ENCODE results near the gene MS4A7. TPM values are rescaled to one million over a fixed set of nuclear protein-coding genes. Genes with fewer than 3 reads are reported as not detected.
A peak's percentile ranks its signal among the peaks of the same experiment; 100 is the strongest.
"Not testable (repeated sequence)": the region's sequence is repeated elsewhere in the genome, so short reads cannot be mapped to it uniquely, and the experiment has no call there.

Gene MS4A7, protein sequence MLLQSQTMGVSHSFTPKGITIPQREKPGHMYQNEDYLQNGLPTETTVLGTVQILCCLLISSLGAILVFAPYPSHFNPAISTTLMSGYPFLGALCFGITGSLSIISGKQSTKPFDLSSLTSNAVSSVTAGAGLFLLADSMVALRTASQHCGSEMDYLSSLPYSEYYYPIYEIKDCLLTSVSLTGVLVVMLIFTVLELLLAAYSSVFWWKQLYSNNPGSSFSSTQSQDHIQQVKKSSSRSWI
- total RNA-seq: not detected in 2 replicates

DNA sequence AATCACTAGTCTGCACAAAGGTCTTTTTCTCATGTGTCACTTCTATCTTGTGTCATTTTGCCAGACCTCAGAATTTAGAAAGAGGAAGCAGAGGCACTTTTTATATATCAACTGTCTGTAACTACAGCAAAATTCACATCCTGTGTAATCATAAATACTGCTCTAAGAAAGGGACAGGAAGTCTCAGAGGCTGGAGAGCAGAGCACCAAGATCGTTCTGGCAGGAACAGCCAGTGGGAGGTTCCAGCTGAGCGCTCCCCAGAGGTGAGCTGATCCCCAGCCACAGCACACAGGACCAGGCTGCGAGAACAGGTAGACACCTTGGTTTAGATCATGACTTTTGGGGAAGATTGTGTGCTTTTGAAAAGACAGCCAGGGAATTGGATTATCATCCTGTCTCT, at the start of gene MS4A7:
Gene MS4A7, plus strand, starts transcription at position 179 of the 400 bp plus-strand sequence. CDS start 4,610 bp downstream, outside the sequence.
- no peak for DNase-seq (ENCODE audit: low read depth)

DNA sequence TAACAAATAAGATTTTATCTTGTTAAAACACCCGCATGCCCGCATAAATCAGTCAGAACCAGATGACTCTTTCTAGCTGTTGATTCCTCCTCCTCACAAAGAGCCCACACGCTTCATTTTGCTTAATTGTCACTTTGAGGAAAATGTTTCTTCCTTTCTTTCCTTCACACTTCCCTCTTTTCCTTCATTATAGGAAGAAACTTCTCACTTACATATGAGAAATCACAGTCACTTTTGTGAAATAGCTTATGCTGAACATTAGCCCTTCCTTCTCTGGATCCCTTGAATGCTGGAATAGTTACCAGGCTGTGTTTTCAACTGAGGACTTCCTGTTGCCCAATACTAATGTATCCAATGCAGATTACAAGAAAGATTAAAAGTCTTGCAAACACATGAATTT, 45.5 kb upstream of the MS4A7 start:
- no peak for DNase-seq (ENCODE audit: low read depth)

DNA sequence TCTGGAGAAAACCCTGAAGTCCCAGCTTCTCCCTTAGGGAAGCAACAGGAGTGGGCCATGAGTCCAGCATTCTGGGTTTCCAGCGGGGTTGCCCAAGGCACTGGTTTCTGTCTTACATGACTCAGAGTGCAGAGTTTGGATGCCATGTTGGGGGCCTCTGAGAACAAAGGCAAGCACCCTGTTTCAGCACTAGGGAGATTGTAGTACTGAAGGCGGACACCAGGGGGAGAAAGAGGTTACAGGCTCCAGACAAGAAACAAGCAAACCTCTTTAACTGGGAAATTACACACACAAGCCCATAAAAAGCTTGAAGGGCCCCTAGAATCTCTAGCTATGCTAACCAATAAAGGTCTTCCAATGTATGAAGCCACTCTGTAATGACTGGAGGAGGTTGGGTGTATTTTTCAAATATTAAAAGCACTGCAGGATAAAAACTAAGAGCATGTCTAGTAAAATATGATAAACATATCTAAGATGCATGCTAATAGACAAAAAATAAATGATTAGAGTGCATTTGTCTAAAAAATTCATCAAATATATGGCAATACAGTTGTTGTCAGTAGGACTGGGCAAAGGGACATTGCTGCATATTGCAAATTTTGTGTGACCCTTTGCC, 44.2 kb upstream of the MS4A7 start:
- DNase-seq (ENCODE audit: low read depth): peak; percentile 36

DNA sequence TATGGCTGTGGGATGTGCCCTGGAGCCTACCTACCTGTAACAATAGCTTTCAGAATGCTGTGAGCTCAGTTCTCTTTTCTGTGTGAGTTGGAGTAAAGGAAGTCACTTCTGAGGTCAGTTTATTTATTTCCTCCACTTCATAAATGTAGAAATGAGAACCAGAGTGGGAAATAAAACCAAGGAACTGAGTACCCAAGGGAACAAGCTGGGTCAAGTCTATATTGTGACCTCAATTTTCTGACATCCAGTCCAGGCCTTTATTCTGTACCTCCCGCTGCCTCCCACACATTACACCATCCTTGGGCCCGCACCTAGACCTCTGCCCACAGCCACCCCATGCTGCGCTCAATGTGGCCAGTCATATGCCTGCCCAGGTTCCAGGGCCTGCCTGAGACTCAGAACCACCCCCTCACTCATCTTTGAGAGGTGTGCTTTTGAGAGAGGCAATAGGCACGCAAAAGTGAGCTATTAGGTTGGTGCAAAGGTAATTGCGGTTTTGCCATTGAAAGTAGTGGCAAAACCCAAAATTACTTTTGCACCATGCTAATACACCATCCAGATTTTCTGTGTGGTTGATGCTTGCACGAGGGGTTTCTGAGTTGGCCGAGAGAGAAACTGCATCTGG, 41.5 kb upstream of the MS4A7 start:
- no peak for DNase-seq (ENCODE audit: low read depth)

DNA sequence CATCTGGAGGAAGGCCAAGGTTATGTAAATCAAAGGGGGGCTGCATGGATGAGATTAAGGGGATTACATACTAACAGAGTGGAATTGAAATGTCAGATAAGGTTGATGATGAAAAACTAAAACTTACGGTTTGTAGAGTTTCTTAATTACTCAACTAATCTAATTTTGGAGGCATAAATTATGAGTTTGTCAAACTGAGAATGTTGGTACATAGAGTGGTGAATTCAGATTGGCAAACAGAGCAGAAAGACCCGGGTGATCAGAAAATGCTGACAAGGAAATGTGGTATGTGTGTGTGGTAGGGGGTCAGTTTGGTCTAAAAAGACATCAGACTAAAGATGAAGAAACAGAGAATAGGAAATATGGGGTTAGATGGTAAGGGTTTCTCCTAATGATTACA, 40.3 kb upstream of the MS4A7 start:
- DNase-seq (ENCODE audit: low read depth): no peak

DNA sequence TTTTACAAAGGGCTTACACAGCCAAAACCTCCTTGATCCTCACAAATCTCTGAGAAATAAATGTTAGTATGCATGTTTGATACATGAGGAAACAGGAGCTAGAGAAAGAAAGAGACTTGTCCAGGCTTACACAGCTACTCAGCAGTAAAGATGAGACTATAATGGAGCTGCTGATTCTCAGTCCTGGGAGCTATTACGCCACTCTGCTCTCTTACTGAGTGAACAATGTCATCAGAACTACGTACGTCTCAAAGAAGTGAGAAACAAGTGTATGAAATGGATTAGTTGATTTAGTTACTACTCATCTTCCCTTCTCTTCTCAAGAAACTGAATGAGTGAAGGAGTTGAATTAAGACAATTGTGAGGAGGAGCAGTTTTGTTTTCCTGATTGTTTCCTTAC, 39.0 kb upstream of the MS4A7 start:
- DNase-seq (ENCODE audit: low read depth): no peak

DNA sequence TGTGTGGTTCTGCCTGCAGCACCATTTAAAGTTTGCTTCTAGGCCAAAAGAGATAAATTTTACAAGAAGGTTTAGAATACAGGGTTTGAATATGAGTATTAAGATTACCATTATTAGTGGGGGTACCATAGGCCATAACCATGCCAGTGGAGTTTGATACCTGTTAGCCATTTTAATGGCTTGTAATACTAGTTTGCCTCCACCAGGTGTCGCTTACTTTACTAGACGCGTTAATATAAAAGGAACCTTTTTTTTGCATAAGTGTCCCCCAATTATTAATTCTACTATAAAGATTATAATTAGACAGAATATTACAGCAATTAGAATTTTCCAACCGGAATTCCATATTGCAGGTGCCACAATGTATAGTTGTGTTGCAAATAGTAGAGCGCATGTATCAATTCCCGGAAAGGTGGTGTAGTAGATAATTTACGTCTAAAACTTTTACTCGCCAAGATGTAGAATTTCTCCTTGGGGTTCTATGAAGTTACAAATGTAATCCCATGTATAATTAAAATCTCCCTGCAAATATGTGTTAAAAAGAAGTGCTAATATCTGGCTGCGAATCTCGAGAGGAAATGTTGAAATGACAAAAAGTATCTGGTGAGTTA, 35.1 kb upstream of the MS4A7 start:
- peak; percentile 3 for DNase-seq (ENCODE audit: low read depth)

DNA sequence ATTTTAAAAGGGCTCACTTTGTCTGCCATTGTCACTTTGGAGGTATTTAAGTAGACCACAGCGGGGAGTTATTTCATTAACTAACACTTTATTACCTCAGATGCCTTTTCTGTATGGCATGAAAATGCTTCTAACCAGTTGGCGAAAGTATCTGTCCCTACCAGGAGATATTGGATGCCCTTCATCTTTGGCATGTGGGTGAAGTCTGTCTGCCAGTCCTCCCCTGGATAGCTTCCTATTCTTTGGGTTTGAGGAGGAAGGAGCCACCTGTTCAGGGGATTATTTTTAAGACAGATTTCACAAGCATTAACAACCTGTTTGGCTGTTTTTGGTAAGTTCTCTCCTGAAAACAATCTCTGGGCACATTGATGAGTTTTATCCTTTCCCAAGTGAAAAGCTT, 34.2 kb upstream of the MS4A7 start:
- no peak for DNase-seq (ENCODE audit: low read depth)

DNA sequence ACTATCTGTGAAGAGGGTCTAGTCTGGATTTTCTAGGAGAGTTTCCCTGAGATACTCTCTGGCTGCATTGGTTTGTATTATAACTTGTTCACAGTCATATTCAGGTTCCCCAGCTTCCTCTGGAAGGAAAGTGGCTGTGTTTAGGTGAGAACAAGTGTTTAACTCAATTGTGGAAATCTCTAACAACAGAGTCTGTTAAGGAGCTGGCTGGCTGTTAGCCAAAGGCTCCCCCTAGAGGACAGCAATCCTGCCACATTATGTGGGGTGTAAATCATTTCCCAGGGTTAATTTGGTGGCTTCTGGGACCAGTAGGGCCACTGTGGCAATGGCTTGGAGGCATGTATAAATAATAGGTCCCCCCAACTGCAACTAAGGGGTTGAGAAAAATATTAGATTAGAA, 32.8 kb upstream of the MS4A7 start:
- DNase-seq (ENCODE audit: low read depth): no peak

DNA sequence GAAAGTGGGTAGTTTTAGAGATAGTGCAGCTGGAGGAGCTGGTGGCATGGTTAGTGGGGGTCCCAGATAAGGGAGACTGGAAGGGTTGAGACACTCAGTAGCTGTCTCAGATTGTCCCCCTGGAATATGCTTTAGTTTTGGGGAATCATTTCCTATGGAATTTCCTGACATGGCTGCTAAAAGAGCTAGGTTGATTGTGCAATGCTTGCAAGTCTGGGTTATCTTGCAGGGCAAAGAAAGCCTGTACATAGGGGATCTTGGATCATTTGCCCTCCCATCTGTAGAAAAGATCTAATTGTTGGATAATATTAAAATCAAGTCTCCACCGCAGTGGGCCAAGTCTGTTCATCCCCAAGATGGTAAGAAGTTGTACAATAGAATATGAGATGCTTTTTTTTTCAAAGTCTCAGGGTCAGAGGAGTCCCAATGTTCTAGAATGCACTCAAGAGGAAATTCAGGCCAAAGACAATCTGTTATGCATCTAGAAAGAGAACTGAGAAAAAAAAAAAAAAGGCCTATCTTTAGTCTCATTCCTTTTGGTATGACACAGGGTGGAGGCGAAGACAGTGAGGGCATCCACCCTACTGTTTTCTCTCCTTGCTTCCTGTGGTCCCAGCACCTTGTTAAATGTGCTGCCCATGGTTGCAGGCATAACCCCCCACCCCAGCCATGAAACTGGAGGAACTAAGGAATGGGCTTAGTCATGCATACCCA, 31.1 kb upstream of the MS4A7 start:
- no peak for DNase-seq (ENCODE audit: low read depth)

DNA sequence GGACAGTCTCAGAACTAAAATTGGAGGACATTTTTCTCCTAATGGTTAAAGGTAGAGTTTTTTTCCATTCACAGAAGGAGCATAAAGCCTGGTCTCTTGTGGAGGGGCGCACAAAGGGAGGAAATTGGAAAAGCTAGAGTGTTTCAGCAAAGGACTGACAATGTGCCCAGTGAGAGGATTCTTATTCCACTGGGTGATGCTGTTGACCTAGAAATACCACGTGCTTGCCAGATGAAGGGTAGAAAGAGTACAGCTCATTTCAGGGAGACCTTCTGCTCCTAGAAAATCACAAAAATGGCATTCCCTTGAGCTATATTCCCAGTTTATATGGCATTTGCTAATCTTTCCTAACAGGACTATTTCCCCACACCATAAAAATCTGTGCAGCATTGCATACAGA, 30.2 kb upstream of the MS4A7 start:
- DNase-seq (ENCODE audit: low read depth): no peak

DNA sequence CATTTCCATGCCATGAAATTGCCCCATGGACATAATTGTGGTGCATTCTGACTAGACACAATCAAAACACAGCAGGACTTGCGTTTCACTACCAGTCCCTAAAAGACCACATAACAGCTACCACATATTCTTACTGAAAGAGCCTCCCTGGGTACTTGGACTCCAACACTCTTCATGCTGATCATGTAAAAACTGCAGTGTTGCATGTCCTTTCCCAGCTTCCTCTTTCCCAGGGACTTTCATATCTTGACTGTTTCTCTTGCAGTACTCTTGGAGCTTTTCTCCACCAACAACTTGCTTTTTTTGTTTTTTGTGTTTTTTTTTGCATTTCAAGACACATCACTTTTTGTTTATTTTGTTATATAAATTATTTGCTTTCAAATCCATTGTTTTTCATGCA, 28.3 kb upstream of the MS4A7 start:
- DNase-seq (ENCODE audit: low read depth): no peak

DNA sequence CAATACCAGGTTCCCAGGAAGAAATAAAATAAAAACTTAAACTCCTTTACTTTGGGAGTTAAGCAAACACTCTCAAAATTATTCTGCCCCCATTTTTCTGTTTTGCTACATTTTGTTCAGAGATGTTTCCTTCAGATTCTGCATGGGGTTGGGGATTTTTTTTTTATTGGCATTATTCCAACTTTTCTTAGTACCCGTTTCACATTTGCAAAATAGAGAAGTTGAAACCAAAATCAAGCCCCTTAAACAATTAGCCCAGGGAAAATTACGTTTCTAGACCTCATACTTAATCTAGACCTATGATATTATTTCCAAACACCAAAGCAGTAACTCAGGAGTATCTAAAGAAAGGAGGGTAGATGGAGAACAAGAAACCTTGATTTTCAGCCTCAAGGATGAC, 20.6 kb upstream of the MS4A7 start:
- no peak for DNase-seq (ENCODE audit: low read depth)

DNA sequence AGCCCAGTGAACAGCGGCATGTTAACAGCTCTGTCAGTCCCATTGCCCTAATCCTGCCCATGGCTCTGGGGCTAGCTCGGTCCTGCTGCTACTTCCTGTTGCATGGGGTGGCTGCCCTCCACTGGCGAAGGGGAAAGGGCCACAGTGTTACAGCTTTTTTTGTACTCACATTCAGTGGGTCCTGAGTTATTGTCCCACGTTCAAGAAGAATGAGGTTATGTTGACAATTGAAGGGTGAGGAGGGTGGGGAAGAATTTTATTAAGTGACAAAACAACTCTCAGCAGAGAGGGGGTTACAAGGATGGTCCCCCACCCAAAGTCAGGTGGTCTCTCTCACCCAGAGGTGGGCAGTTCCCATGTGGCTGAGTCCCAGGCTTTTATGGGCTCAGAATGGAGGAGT, 17.7 kb upstream of the MS4A7 start:
- no peak for DNase-seq (ENCODE audit: low read depth)

DNA sequence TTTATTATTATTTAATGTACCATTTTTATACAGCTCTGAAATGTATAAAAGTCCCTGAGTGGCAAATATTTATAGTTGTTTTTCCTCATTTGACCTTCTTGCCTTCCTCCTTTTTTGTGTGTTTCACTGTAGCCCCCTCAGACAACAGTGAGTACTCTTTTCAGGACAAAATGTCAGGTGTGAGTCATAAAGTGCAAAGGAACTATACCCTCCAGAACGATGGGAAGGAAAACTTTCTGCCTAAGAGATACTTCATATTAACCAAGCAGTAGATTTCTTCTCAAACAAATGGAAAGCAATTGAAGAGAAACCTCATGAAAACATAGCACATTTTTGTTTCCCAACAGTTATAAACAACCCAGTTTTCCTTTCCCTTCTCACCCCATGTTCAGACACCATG, 16.1 kb upstream of the MS4A7 start:
- DNase-seq (ENCODE audit: low read depth): no peak

DNA sequence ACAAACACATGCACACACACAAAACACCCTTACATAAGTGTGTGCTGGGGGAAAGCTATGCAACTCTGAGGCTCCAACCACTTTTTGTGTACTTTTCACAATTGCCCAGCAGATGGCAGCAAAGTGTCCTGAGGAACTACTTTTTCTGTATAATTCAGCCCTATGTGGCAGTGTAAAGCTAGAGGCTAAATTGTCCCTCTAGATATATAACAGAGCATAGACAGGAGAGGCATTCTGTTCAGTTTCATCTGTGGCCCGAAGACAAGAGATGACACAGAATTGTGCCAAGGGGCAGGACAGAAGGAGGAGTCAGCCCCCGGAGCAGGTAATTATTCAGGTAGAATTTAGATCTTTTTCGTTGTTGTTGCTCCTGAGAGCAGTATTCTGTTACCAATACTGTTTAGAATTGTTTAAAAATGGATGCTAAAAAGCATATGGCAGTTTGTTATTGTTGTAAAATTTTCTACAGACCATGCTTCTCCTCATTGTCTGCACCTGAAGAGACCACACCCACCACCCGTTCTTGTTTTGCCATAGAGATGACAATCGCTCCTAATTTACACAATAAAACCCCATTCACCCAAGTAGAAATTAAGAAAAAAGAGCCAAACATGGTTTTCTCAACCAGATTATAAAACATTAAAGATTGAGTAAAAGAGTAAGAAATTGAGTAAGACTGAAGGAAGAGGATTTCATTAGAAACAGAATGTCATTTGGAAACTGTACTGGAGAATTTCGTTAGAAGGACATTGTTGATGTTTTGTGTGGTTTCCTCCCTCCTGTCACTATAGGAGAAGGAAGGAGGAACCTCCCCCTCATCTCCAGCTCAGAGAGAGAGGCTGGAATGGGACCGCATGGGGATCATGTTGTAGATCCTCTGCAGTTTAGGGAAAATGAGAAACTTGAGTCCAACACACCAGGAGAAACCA, 14.5 kb upstream of the MS4A7 start:
- DNase-seq (ENCODE audit: low read depth): peak; percentile 44

DNA sequence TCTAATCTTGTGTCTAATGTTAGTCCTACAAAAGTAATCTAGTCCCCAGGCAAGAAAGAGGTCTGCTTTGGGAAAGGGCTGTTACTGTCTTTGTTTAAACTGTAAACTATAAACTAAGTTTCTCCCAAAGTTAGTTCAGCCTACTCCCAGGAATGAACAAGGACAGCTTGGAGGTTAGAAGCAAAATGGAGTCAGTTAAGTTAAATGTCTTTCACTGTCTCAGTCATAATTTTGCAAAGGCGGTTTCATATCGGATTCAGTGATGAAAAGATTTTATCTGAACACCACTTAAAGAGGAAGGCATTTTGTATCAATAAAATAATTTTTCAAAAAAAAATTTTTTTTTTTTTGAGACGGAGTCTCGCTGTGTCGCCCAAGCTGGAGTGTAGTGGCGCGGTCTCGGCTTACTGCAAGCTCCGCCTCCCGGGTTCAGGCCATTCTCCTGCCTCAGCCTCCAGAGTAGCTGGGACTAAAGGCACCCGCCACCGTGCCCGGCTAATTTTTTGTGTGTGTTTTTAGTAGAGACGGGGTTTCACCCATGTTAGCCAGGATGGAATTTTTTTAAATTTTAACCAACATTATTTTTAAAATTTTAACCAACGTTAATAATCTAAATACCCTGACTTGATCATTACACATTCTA, 11.9 kb upstream of the MS4A7 start:
- not testable (repeated sequence) for DNase-seq (ENCODE audit: low read depth)

DNA sequence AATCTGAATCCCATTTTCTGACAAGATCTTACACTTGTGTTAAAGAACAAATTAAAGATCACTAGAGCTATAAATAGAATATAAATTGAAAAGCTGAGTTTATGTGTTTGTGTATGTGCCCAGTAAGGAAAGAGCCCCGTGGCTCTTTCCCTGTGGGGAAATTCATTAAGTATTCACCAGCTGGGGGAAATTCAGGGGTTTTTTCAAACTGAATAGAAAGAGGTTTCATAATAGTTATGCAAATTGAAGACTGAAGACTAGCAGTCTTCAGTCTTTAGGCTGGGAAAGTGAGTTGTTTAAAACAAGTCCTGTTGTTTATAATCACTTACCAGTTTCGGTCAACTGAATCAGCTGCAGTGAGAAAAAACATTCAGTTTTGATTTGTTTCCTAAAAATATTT, 11.3 kb upstream of the MS4A7 start:
- DNase-seq (ENCODE audit: low read depth): peak; percentile 3

DNA sequence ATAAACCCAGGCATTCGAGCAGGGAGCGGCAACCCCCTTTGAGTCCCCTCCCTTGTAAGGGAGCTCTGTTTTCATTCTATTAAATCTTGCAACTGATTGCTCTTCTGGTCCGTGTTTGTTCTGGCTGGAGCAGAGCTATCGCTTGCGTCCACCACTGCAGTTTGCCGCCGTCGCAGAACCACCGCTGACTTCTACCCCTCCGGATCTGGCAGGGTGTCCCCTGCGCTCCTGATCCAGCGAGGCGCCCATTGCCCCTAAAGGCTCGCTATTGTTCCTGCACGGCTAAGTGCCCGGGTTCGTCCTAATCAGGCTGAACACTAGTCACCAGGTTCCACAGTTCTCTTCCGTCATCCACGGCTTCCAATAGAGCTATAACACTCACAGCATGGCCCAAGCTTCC, 10.4 kb upstream of the MS4A7 start:
- DNase-seq (ENCODE audit: low read depth): no peak

DNA sequence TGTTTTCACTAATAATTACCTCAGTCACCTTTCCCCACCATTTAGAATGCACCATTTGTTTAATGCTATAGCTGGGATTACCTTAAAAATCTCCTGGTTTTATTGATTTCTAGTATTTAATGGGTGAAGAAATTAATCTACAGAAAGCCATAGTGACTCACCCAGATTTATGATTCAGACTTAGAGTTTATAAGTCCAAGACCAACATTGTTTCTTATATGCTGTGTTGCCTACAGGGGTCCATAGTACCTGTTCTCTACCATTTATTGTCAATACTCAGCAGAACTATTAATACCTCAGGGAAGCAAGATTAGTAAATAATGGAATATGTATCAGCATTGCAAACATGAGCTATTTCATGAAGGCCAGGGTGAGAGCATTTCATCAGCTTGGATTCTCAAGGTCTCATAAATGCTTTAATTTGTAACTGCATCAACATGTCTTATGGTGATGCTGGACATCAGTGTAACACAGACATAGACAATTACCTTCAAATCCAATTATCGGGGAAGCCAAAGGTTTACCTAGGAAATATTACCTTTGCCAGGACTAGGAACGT, 8.0 kb upstream of the MS4A7 start:
- DNase-seq (ENCODE audit: low read depth): no peak
